GM21825 (cell line): Measurements from ENCODE around the gene NBR1.
"Not testable (repeated sequence)": the region's sequence is repeated elsewhere in the genome, so short reads cannot be mapped to it uniquely, and the experiment has no call there.

Experiments
- ATAC-seq: cut with Tn5 transposase; IDR thresholded peaks from one replicate; pipeline ENCODE4 v1.9.1; 2021; ENCODE audit warnings: mild to moderate bottlenecking, moderate library complexity; ENCODE audit not compliant: unreplicated experiment

The NBR1 gene, protein sequence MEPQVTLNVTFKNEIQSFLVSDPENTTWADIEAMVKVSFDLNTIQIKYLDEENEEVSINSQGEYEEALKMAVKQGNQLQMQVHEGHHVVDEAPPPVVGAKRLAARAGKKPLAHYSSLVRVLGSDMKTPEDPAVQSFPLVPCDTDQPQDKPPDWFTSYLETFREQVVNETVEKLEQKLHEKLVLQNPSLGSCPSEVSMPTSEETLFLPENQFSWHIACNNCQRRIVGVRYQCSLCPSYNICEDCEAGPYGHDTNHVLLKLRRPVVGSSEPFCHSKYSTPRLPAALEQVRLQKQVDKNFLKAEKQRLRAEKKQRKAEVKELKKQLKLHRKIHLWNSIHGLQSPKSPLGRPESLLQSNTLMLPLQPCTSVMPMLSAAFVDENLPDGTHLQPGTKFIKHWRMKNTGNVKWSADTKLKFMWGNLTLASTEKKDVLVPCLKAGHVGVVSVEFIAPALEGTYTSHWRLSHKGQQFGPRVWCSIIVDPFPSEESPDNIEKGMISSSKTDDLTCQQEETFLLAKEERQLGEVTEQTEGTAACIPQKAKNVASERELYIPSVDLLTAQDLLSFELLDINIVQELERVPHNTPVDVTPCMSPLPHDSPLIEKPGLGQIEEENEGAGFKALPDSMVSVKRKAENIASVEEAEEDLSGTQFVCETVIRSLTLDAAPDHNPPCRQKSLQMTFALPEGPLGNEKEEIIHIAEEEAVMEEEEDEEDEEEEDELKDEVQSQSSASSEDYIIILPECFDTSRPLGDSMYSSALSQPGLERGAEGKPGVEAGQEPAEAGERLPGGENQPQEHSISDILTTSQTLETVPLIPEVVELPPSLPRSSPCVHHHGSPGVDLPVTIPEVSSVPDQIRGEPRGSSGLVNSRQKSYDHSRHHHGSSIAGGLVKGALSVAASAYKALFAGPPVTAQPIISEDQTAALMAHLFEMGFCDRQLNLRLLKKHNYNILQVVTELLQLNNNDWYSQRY

DNA sequence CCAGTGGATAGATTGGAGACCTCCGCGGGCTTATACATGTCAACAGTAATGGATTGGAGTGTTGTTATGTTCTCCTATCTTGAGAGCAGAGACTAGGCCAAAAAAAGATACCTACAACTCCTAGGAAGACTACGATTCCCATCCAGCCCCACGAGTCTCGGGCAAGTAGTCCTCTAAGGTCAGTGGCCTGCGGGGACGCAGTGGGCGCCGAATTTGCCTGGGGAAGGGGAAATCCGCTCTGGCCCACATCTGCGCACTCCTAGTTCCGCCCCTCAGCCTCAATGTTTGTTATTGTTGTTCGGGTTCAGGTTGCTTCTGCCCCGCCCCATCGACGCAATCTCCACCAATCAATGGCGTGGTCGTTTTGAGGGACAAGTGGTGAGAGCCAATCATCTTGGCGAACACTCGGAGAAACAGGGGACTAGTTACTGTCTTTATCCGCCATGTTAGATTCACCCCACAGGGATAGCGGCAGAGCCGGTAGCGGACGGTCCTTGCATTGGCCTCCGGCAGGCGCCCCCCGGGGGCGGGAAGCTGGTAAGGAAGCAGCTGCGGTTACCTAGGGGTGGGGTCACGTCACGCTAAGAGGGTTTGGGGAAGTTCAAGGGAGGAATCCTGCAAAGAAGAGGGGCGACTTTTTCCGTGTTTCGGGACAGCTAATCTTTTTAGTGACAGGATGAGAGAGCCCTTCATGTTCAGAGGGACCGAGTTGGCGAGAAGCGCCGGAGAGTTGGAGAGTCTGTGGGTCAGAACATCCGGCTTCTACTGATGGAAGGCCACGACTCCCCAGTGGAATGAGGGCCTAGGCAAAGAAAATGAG is at the start of gene NBR1:
Gene NBR1, plus strand, starts transcription at position 449 of the 820 bp plus-strand sequence. CDS start 4,586 bp downstream, outside the sequence.
- ATAC-seq, result peak; percentile 70

DNA sequence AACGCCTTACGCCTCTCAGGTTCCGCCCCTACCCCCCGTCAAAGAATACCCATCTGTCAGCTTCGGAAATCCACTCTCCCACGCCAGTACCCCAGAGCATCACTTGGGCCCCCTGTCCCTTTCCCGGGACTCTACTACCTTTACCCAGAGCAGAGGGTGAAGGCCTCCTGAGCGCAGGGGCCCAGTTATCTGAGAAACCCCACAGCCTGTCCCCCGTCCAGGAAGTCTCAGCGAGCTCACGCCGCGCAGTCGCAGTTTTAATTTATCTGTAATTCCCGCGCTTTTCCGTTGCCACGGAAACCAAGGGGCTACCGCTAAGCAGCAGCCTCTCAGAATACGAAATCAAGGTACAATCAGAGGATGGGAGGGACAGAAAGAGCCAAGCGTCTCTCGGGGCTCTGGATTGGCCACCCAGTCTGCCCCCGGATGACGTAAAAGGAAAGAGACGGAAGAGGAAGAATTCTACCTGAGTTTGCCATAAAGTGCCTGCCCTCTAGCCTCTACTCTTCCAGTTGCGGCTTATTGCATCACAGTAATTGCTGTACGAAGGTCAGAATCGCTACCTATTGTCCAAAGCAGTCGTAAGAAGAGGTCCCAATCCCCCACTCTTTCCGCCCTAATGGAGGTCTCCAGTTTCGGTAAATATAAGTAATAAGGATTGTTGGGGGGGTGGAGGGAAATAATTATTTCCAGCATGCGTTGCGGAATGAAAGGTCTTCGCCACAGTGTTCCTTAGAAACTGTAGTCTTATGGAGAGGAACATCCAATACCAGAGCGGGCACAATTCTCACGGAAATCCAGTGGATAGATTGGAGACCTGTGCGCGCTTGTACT is 45.7 kb upstream of the NBR1 start, which contains the start of gene BRCA1:
Gene BRCA1, minus strand, starts transcription at position 232 of the 834 bp plus-strand sequence. CDS start 1,268 bp downstream, outside the sequence.
- peak; percentile 92 for ATAC-seq

DNA sequence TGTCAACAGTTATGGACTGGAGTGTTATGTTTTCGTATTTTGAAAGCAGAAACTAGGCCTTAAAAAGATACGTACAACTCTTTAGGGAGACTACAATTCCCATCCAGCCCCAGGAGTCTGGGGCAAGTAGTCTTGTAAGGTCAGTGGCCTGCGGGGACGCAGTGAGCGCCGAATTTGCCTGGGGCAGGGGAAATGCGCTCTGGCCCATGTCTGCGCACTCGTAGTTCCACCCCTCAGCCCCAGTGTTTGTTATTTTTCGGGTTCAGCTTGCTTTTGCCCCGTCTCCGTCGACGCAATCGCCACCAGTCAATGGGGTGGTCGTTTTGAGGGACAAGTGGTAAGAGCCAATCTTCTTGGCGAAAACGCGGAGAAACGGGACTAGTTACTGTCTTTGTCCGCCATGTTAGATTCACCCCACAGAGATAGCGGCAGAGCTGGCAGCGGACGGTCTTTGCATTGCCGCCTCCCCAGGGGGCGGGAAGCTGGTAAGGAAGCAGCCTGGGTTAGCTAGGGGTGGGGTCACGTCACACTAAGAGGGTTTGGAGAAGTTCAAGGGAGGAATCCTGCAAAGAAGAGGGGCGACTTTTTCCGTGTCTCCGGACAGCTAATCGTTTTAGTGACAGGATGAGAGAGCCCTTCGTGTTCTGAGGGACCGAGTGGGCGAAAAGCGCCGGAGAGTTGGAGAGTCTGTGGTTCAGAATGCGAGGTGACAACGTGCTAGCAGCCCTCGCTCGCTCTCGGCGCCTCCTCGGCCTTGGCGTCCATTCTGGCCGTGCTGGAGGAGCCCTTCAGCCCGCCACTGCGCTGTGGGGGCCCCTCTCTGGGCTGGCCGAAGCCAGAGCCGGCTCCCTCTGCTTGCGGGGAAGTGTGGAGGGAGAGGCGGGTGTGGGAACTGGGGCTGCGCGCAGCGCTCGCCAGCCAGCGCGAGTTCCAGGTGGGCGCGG is 44.8 kb upstream of the NBR1 start:
- no peak for ATAC-seq

DNA sequence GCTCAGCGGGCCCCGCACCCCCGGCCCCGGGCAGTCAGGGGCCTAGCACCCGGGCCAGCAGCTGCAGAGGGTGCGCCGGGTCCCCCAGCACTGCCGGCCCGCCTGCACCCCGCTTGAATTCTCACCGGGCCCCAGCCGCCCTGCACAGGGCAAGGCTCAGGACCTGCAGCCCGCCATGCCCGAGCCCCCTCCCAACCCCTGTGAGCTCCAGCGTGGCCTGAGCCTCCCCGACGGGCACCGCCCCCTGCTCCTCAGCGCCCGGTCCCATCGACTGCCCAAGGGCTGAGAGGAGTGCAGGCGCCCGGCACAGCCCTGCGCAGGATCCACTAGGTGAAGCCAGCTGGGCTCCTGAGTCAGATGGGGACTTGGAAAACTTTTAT is 44.1 kb upstream of the NBR1 start:
- ATAC-seq, result no peak

DNA sequence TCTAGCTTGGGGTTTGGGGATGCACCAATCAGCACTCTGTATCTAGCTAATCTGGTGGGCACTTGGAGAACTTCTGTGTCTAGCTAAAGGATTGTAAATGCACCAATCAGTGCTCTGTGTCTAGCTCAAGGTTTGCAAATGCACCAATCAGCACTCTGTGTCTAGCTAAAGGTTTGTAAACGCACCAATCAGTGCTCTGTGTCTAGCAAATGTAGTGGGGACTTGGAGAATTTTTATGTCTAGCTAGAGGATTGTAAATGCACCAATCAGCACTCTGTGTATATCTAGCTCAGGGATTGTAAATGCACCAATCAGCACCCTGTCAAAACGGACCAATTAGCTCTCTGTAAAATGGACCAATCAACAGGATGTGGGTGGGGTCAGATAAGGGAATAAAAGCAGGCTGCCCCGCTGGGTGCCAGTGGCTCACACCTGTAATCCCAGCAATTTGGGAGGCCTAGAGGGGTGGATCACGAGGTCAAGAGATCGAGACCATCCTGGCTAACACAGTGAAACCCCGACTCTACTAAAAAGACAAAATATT is 43.6 kb upstream of the NBR1 start:
- ATAC-seq, result not testable (repeated sequence)

DNA sequence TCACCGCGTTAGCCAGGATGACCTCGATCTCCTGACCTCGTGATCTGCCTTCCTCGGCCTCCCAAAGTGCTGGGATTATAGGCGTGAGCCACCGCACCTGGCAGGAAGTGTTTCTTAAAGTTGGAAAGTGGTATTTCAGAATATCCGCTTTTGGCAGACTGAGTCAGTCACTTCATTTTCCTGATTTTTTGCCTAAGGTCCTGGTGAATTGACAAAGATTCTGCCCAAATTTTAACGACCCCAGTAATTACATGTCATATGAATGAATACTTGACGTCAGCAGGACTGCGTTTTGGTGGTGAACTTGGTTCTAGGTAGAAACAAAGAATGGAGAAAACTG is 41.4 kb upstream of the NBR1 start:
- ATAC-seq, result no peak

DNA sequence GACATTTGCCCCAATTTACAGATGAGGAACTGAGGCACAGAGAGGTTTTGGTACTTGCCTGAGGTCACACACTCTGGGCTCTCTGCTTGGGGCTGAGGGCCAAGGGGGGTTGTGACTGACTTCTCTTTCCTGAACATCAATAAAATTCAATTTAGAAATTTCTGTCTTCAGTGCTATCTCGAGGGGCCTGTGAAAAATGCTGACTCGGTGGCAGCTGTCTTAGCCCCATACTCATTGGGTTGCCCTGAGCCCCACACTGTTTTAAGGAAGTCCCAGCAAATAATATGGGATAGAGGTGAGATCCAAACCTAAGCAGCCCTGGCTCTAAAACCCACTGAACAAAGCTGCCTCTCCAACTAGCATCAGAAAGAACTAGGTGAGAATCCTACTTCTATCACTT is 38.9 kb upstream of the NBR1 start:
- ATAC-seq, result no peak

DNA sequence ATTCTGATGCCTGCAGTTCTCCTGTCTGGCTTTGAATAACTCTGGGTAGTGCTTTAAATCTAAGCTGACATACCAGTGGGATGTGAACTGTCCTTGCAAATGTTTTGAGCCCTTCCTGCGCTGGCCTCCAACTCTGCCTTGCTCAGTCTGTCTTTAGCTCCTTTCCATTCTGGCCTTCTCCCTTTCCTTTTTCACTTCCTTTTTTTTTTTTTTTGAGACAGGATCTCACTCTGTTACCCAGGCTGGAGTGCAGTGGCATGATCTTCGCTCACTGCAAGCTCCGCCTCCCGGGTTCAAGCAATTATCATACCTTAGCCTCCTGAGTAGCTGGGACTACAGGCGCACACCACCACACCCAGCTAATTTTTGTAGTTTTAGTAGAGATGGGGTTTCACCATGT is 37.6 kb upstream of the NBR1 start:
- not testable (repeated sequence) for ATAC-seq

DNA sequence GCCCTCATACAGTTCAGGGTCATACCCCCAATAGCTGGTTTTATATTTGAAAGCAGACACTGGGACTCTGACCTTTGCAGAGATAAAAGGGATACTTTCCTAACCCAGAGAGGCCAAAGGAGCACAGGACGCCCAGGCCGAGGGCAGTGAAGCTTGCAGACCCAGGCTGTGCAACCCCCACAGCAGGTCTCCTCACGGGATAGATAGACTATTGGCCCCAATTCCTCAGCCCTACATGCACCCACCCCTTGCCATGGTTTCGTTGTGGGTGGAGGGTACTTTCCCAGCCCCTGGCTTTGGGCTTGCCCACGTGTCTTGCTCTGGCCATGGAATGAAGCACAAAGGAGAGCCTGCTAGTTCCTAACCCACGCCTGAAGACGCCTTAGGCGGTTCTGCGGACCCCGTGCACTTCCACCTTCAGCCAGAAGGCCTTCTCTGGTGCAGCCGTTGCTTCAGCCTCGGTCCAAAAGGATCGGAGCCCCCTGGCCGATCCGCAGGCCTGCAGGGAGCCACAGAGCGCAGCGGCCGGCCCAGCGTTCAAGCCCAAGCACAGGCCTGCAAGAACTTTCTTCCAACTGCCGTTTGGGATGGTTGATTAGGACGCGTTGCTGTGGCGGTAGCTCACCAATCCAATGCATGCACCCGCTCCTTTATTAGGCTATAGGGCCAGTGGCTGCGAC is 36.1 kb upstream of the NBR1 start:
- ATAC-seq, result no peak

DNA sequence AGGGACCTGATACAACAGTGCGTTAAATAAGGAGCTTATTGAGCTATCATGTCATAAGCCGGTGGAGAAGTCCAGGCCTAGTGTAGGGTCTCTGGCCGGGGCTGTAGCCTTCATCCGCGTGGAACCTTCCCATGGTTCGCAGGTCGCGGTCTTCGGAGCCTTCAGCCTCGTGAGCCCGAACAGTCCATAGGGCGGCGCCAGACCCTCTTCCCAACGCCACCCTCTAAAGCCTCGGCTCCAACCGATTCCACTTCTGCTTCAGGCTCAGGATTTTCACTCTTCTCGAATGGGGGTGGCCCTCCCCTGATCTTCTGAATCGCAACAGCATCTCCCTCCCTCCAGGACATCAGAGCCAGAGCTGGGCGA is 35.6 kb upstream of the NBR1 start:
- ATAC-seq, result no peak

DNA sequence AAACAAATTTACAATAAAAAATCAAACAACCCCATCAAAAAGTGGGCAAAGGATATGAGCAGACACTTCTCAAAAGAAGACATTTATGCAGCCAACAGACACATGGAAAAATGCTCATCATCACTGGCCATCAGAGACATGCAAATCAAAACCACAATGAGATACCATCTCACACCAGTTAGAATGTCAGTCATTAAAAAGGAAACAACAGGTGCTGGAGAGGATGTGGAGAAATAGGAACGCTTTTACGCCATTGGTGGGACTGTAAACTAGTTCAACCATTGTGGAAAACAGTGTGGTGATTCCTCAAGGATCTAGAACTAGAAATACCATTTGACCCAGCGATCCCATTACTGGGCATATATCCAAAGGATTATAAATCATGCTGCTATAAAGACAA is 34.4 kb upstream of the NBR1 start:
- ATAC-seq, result not testable (repeated sequence)

DNA sequence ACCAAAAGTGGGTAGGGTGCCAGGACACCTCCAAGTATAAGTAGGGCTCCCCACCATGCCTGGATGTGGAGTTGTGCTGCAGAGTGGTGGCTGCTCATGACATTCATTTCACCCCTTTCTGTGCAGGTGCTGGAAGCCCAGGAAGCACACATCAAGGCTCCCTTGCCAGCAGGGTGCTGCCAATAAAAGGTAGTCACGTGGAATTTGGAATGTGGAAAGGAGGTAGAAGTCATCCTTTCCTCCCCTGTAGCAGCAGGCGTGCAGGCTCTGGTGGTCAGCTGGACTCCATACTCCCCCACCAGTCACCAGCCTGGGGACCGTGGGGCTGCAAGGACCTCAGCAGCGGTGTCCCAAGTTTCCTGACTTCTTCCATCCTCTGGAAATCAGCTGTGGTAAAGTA is 32.5 kb upstream of the NBR1 start:
- not testable (repeated sequence) for ATAC-seq

DNA sequence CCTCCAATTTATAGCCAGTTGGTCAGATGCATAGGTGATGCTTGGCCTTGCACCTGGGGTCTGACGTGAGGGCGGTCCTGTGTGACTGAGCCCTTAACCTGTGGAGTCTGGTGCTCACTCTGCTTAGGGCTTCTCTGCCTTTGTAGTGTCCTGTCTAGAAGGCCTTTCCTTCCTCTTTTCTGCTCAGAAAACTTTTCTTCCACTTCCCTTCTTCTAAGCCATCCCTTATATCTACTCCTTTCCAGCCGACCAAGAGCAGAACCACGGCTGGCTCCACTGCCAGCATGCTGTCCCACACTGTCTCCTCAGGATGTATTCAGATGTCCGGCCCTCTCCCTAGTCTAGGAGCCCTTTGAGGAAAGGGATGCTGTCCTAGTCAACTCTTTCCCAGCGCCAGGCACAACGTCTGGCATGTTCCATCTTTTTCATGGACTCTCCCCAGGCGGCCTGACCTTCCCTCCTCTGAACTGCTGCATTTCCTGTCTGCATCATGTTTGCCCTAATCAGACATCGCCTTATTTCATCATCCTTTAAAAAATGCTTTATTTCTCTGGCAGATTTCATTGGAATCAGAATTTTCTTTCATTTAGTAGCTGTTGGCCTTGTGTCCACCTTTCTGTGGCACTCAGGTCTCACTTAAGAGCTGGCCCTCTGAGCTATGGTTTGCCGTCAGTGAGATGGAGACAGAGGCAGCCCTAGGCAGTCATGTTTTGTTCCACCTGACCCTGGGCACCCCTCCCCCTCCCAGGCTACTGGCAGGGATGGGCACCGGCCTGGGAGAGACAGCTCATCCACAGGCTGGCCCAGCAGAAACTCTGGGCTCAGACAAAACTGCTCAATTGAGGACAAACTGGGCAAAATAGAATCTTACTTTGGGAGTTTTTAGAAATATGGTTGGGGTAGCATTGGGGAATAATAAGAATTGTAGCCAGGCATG is 30.4 kb upstream of the NBR1 start:
- no peak for ATAC-seq

DNA sequence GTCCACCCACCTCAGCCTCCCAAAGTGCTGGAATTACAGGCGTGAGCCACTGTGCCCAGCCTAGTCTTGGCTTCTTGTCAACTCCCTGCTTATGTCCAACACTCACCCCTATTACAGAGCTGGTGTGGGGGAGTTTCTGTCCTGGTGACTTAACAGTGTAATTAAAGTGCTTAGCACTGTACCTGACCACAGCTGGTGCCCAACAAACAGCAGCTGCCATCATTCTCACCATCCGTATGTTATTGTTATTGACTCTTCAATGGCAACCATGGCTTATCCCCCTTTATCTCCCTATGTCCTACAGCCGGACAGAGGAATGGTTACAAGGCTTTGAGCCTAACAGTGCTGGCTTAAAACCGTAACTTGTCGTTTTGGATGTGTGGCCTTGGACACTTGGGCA is 28.9 kb upstream of the NBR1 start:
- ATAC-seq, result no peak

DNA sequence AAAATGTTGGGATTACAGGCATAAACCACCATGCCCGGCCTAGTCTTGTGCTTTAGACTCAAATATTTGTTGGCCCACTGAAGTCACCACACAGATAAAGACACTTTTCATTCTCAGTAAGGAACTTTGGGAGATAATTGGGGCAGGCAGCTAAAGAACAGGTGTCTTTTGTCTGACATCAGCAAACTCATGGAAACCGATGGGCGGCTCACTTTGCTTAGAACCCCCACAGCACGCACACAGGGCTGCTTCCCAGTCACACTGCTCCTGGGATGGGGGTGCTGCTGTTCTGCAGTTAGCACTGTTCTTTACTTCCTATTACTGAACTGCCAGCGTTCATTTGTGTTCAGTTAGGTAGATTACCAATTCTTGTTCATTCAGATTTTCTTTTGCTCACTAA is 27.8 kb upstream of the NBR1 start:
- ATAC-seq, result no peak

DNA sequence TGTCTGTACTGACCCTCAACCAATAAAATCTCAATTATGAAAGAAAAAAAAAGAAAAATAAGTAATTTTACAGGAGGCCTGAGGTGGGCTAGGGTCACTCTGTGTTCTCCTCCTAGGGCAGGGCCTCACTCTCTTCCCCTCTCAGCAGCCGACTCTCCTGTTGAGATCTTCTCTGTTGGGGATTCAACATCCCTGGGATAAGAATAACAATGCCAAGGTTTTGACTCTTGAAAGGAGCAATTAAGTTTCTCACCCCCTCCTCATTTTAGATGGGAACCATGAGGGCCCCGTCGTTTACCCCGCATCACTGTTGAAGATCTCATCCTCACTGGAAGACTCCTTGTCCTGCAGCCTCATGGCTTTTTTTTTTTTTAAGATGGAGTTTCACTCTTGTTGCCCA is 24.4 kb upstream of the NBR1 start:
- ATAC-seq, result no peak

DNA sequence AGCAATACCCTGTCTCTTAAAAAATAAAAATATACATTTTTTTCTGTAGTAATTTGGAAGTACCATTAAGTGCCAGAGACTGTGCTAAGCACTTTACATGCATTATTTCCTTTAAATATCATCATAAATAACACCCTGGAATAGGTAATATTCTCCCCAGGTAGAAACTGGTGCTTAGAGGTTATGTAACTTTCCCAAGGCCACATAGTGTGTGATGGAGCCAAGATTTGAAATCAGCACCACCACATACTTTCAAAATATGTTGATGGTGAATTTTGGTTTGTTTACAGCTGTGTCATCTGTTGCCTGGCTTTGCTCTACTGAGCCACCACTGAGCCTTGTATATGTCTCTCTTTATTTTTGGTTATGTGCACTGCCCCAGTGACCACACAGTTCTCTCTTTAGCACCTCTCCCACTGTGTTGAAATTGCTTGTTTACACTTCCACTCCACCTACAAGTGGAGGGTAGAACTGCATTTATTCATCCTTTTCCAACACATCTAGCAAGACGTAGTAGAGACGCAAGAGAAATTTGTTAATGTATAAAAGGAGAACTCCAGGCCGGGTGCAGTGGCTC is 19.0 kb upstream of the NBR1 start:
- ATAC-seq, result no peak
